Ishikawa (cell line): ENCODE data around the gene PNMA8A.

Source experiments
- CEBPB ChIP-seq: IDR thresholded peaks from 2 replicates; pipeline ENCODE4 v1.6.1; 2012
- CREB1 ChIP-seq: IDR thresholded peaks from 2 replicates; pipeline ENCODE4 v1.6.1; 2012; ENCODE audit warnings: low read depth
- EGR1 ChIP-seq: IDR thresholded peaks from 2 replicates; pipeline ENCODE4 v1.6.1; 2012
- EP300 ChIP-seq: IDR thresholded peaks from 2 replicates; pipeline ENCODE4 v1.6.1; 2012; ENCODE audit warnings: borderline replicate concordance
- FOXM1 ChIP-seq: IDR thresholded peaks from 2 replicates; pipeline ENCODE4 v1.6.1; 2012; ENCODE audit warnings: low read depth, borderline replicate concordance
- NFIC ChIP-seq: IDR thresholded peaks from 2 replicates; pipeline ENCODE4 v1.6.1; 2012
- RAD21 ChIP-seq: IDR thresholded peaks from 2 replicates; pipeline ENCODE4 v1.6.1; 2012; ENCODE audit warnings: low read depth
- TAF1 ChIP-seq: IDR thresholded peaks from 2 replicates; pipeline ENCODE4 v1.6.1; 2012; ENCODE audit warnings: low read depth, mild to moderate bottlenecking
- TCF12 ChIP-seq: IDR thresholded peaks from 2 replicates; pipeline ENCODE4 v1.6.1; 2012; ENCODE audit warnings: low read depth
- TEAD4 ChIP-seq: IDR thresholded peaks from 2 replicates; pipeline ENCODE4 v1.6.1; 2012
- YY1 ChIP-seq: IDR thresholded peaks from 2 replicates; pipeline ENCODE4 v1.6.1; 2012; ENCODE audit warnings: low read depth
- ZBTB7A ChIP-seq: IDR thresholded peaks from 2 replicates; pipeline ENCODE4 v1.6.1; 2012; ENCODE audit warnings: low read depth
- TF ChIP-seq, protein P1 (sequence below): IDR thresholded peaks from 2 replicates; pipeline ENCODE4 v1.6.1; 2012; ENCODE audit warnings: low read depth, mild to moderate bottlenecking
- TF ChIP-seq, protein P2 (sequence below): IDR thresholded peaks from 2 replicates; pipeline ENCODE4 v1.6.1; 2012
- TF ChIP-seq, protein P3 (sequence below): IDR thresholded peaks from 2 replicates; pipeline ENCODE4 v1.6.1; 2012

Gene PNMA8A

DNA sequence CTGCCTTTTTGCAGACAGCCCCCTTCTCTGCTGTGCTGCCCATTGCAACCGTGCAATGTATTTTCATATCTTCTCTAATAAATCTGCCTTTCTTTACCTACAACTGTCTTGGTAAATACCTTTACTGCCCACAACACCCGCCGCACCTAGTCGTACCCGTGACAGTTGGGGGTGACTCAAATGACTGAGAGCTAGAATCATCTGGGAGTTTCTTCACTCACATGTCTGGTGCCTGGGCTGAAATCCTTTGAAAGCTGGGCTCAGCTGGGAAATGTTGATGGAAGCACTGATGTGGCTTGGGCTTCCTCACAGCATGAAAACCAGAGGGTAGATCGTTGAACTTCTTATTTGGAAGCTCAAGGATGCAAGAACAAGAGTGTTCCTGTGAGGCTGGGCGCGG, 2.8 kb upstream of the PNMA8A start:
- TF ChIP-seq CREB1 (no peak), ZBTB7A (0 out of 2 replicates have a peak, but pooled peaks have one; percentile 43), RAD21 (no peak), TAF1 (no peak)

DNA sequence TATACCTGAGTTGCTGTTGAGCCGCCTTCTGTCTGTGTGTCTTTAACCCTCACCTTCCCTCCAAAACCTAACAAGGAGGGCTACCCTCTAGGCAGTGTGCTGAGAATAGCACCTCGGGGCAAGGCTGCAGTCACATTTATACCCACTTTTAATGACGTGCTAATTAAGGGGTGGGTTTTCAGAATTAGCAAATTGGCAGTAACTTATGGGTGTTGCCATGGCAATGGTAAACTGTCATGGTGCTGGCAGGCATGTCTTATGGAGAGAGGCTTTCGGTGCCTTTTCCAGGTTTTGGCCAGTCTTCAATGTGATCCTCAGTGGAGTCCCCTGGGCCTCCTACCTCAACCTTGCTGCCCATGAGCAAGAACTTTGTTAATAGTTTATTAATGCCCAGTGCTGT, 1.2 kb upstream of the PNMA8A start:
- TF ChIP-seq NFIC, result no peak
- TF ChIP-seq TCF12, result no peak
- no peak for TF ChIP-seq CREB1
- no peak for TF ChIP-seq RAD21

DNA sequence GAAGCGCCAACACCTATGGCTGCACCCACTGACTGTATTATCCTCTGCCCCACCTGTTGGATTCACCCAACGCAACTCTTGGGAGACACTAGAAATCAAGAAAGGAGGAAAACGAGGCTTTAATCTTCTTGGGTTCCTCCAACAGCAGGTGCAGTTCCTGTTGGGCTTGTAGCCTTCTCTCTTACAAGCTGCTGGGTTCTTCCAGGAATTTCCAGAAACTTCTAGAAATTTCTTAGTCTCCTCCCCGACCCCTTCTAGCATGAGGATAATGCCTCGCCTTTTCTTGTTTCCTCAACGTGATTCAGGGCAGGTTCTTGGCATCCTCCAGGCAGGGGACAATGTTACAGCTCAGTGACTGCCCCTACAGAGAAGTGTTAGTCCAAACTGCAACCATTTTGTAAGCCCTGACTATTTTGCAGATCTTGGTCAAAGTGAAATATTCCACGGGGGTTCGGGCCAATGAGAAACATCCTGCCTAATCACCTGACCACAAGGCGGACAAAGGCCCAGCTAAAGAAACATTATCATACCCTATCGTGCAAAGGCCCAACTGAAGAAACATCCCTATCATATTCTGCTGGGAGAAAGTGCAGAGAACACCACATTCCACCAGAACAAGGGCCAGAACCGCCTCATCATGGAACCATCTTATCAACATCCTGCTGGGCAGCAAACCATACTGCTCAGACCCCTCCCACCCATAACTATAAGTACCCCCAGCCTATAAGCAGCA, 614 bp upstream of the PNMA8A start:
- TF ChIP-seq TAF1, result no peak
- TF ChIP-seq EGR1, result no peak
- no peak for TF ChIP-seq FOXM1
- TF ChIP-seq YY1, result no peak
- no peak for TF ChIP-seq TEAD4
- no peak for TF ChIP-seq EP300
- TF ChIP-seq CEBPB, result no peak
- no peak for TF ChIP-seq NFIC
- no peak for TF ChIP-seq CREB1
- TF ChIP-seq, protein P1, sequence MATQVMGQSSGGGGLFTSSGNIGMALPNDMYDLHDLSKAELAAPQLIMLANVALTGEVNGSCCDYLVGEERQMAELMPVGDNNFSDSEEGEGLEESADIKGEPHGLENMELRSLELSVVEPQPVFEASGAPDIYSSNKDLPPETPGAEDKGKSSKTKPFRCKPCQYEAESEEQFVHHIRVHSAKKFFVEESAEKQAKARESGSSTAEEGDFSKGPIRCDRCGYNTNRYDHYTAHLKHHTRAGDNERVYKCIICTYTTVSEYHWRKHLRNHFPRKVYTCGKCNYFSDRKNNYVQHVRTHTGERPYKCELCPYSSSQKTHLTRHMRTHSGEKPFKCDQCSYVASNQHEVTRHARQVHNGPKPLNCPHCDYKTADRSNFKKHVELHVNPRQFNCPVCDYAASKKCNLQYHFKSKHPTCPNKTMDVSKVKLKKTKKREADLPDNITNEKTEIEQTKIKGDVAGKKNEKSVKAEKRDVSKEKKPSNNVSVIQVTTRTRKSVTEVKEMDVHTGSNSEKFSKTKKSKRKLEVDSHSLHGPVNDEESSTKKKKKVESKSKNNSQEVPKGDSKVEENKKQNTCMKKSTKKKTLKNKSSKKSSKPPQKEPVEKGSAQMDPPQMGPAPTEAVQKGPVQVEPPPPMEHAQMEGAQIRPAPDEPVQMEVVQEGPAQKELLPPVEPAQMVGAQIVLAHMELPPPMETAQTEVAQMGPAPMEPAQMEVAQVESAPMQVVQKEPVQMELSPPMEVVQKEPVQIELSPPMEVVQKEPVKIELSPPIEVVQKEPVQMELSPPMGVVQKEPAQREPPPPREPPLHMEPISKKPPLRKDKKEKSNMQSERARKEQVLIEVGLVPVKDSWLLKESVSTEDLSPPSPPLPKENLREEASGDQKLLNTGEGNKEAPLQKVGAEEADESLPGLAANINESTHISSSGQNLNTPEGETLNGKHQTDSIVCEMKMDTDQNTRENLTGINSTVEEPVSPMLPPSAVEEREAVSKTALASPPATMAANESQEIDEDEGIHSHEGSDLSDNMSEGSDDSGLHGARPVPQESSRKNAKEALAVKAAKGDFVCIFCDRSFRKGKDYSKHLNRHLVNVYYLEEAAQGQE, result no peak
- TF ChIP-seq, protein P2, sequence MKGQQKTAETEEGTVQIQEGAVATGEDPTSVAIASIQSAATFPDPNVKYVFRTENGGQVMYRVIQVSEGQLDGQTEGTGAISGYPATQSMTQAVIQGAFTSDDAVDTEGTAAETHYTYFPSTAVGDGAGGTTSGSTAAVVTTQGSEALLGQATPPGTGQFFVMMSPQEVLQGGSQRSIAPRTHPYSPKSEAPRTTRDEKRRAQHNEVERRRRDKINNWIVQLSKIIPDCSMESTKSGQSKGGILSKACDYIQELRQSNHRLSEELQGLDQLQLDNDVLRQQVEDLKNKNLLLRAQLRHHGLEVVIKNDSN, result no peak
- no peak for TF ChIP-seq RAD21
- TF ChIP-seq ZBTB7A, result no peak
- no peak for TF ChIP-seq TCF12
- TF ChIP-seq, protein P3, sequence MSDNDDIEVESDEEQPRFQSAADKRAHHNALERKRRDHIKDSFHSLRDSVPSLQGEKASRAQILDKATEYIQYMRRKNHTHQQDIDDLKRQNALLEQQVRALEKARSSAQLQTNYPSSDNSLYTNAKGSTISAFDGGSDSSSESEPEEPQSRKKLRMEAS, result no peak

DNA sequence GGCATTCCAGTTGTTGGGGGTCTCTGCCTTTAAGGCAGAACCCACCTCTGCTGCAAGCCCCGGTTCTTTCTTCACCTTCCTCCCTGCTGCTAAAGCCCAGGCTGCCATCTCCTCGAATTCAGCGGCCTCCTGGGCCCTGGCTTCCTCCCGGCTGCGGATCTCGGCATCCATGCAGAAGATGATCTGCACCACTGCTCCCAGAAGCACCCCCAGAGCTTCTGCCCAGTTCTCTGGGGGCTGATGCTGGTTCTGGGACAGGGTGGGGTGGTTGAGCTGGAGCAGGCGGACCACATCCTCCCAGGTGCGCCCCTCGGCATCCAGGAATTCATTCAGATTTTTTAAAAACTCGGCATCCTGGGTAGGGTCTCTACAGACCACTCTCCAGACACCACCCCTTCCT, 987 bp downstream of the PNMA8A start:
- TF ChIP-seq CEBPB (no peak), TEAD4 (no peak), ZBTB7A (no peak), YY1 (no peak), TAF1 (no peak), NFIC (no peak), RAD21 (no peak), EP300 (no peak), CREB1 (no peak), FOXM1 (no peak), EGR1 (no peak), TCF12 (no peak)
- TF ChIP-seq, protein P3, result no peak
- TF ChIP-seq, protein P2, result no peak
- TF ChIP-seq, protein P1, result no peak

DNA sequence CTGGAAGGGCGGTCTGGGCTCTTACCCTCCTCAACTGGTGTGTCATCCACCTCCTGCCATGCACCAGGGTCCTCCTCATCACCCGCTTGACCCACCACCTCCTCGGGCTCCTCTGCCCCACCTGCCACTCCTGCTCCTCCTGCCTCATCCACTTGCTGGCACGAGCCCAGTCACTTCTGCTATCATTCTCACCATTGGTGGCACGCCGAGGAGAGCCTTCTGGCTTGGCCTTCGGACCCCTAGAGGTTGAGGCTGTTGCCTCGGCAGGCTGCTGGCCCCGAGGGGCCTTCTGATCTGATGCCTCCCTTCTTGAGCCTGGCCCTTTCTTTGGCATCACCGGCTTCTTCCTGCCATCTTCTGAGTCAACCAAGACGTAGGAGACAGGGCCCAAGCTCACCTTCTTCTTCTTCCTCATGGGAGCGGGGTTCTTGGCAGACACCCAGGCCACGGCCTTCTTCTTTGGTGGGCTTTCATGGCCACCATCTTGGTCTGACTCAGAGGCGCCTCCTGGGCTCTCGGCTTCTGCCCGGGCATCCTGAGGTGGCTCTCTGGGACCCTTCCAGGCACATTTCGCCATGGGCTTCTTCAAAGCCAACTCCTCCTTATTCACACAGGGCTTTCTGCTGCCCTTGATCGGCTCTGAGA, 1.7 kb downstream of the PNMA8A start:
- TF ChIP-seq TCF12 (no peak), NFIC (no peak), TEAD4 (no peak), EGR1 (no peak), EP300 (no peak), YY1 (no peak)
- TF ChIP-seq, protein P3, result no peak
